Activated CD8-positive, alpha-beta T cell treated with anti-CD3 and anti-CD28 coated beads for 36 hours (primary cell): Measurements from ENCODE around the gene SUSD2. TPM values are rescaled to one million over a fixed set of nuclear protein-coding genes. Genes with fewer than 3 reads are reported as not detected.

Experiments
- ATAC-seq: fragments of 200-7000 bp; cut with Tn5 transposase; one replicate; pipeline ENCODE4 v1.10.0; 2021; ENCODE audit warnings: mild to moderate bottlenecking, moderate library complexity
- CTCF ChIA-PET: fragments of 350-600 bp; sonication (Branson Sonifier 250); formaldehyde crosslinking; loops from one replicate; lab custom pipeline; 2021; ENCODE audit warnings: antibody characterized with exemption; lab: Charles Lee
- POLR2A ChIA-PET: fragments of 350-600 bp; sonication (Branson Sonifier 250); formaldehyde crosslinking; loops from one replicate; lab custom pipeline; 2021; ENCODE audit warnings: antibody characterized with exemption; lab: Charles Lee
- DNase-seq: peaks from one replicate; pipeline ENCODE4 v3.0.0-alpha.2; 2020
- H3K27ac Mint-ChIP-seq: one replicate; pipeline ENCODE4 v1.8.0; 2021; ENCODE audit warnings: mild to moderate bottlenecking, mixed read lengths
- H3K27me3 Mint-ChIP-seq: one replicate; pipeline ENCODE4 v1.8.0; 2021; ENCODE audit warnings: mixed read lengths
- H3K36me3 Mint-ChIP-seq: one replicate; pipeline ENCODE4 v1.8.0; 2021; ENCODE audit warnings: low read depth, mixed read lengths
- H3K4me1 Mint-ChIP-seq: one replicate; pipeline ENCODE4 v1.8.0; 2021; ENCODE audit warnings: low read depth, mixed read lengths
- H3K4me3 Mint-ChIP-seq: one replicate; pipeline ENCODE4 v1.8.0; 2021; ENCODE audit warnings: mild to moderate bottlenecking, moderate library complexity, mixed read lengths
- H3K9me3 Mint-ChIP-seq: one replicate; pipeline ENCODE4 v1.8.0; 2021; ENCODE audit warnings: mixed read lengths
- intact Hi-C: fragments of 100-400 bp; cut with micrococcal nuclease; formaldehyde crosslinking; loops from one replicate; pipeline ENCODE4 v1.10.0; 2022
- total RNA-seq, 2 experiments: library from RNA; stranded (reverse); gene quantifications; one replicate each; pipeline ENCODE4 v1.2.3, GENCODE V29; 2021
- TF ChIP-seq, protein P1 (sequence below): fragments of 200-600 bp; IDR thresholded peaks from one replicate; pipeline ENCODE4 v1.8.0; 2022; ENCODE audit warnings: antibody characterized with exemption, mild to moderate bottlenecking

The SUSD2 gene
- total RNA-seq, 2 experiments from 2014 or later, result 0.65 to 0.95 TPM

DNA sequence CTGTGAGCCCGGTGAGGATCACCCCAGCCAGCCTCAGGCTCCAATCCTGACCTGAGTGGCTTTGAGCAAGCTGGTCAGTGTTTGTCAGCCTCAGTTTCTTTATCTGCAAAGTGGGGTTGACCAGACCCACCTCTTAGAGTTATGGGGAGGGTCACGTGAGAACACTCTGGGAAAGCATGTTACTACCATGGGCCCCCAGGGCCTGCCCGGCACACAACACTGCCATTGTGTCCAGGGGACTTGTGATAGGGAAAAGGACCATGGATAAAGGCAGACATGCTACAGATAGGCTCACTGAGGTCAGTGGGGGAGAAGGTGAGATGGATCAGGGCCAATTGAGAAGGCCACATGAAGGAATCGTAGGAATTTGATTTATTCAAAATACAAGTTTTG is 32.1 kb upstream of the SUSD2 start:
- no peaks in the 10 kb centered on the region for H3K27me3 Mint-ChIP-seq
- H3K9me3 Mint-ChIP-seq, result no peaks in the 10 kb centered on the region
- H3K4me3 Mint-ChIP-seq, result no peak overlapping the region
- ChIA-PET CTCF (interaction anchor here (2.1 kb wide), 1 partner anchor 26 kb away, joined by 5 read pairs; no protein-coding TSS in a partner anchor), POLR2A (no interaction called here)
- TF ChIP-seq, protein P1, sequence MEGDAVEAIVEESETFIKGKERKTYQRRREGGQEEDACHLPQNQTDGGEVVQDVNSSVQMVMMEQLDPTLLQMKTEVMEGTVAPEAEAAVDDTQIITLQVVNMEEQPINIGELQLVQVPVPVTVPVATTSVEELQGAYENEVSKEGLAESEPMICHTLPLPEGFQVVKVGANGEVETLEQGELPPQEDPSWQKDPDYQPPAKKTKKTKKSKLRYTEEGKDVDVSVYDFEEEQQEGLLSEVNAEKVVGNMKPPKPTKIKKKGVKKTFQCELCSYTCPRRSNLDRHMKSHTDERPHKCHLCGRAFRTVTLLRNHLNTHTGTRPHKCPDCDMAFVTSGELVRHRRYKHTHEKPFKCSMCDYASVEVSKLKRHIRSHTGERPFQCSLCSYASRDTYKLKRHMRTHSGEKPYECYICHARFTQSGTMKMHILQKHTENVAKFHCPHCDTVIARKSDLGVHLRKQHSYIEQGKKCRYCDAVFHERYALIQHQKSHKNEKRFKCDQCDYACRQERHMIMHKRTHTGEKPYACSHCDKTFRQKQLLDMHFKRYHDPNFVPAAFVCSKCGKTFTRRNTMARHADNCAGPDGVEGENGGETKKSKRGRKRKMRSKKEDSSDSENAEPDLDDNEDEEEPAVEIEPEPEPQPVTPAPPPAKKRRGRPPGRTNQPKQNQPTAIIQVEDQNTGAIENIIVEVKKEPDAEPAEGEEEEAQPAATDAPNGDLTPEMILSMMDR, result no peak
- H3K36me3 Mint-ChIP-seq, result peaks cover 9% of the 10 kb centered on the region
- DNase-seq (no peak), ATAC-seq (no peak)
- H3K27ac Mint-ChIP-seq, result no peak overlapping the region
- peaks cover 83% of the 10 kb centered on the region for H3K4me1 Mint-ChIP-seq
- intact Hi-C loops, result no loop called here

DNA sequence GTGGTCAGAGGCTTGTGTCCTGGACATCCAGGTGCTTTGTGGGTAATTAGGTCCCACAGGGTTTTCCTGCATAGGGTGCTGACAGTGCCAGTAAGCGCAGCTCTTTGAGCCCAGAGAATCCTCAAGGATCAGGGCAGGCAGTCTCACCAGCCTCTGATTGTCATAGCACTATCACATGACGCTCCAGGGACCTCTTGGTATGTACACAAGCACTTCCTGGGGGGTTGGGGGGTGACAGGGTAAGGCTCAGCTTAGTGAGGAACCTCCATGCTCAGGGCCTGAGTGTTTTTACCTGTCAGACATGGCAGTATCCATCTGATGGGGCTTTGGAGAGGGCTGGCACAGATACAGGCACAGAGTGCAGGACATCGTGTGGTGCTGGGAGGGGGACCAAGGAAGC is 27.9 kb upstream of the SUSD2 start:
- ATAC-seq (no peak), DNase-seq (peak; percentile 70)
- POLR2A ChIA-PET, result interaction anchor here (0.5 to 2.6 kb wide), 5 partner anchors 11 to 240 kb away, joined by 3 to 10 read pairs (median 3); no protein-coding TSS in a partner anchor
- intact Hi-C loops, result no loop called here
- Mint-ChIP-seq H3K4me3 (no peak overlapping the region), H3K27ac (peak overlapping the region; percentile 81), H3K27me3 (no peaks in the 10 kb centered on the region), H3K36me3 (peaks cover 12% of the 10 kb centered on the region), H3K9me3 (no peaks in the 10 kb centered on the region), H3K4me1 (peaks cover 81% of the 10 kb centered on the region)
- CTCF ChIA-PET, result interaction anchor here (0.8 to 7.4 kb wide), 6 partner anchors 9 to 94 kb away, joined by 3 to 83 read pairs (median 5); no protein-coding TSS in a partner anchor
- TF ChIP-seq, protein P1, result no peak

DNA sequence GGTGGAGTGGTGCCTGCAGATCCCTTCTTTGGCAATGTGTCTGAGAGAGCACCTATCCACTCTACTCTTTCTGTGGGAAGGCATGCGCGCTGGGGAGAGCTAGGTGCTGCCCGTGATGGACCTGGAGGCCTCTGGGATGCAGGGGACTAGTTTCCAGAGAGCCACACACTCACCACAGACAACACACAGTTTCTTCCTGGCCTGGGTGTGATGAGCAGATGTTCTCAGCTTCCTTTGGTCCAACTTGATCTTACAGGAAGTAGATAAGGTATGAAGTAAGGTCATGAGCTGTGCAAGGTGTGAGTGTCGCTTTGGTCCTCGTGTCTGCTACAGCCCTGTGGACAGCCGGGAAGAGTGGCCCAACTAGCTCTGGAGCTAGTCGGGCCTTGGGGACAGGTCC is 27.3 kb upstream of the SUSD2 start:
- H3K27me3 Mint-ChIP-seq, result no peaks in the 10 kb centered on the region
- TF ChIP-seq, protein P1, result no peak
- DNase-seq, result peak; percentile 27
- H3K27ac Mint-ChIP-seq, result peak overlapping the region; percentile 81
- ChIA-PET CTCF (interaction anchor here (0.8 to 7.4 kb wide), 6 partner anchors 10 to 94 kb away, joined by 3 to 83 read pairs (median 5); no protein-coding TSS in a partner anchor), POLR2A (interaction anchor here (0.5 to 2.6 kb wide), 6 partner anchors 12 to 387 kb away, joined by 3 to 10 read pairs (median 3); partner anchors contain the start of gene CHCHD10)
- no peak for ATAC-seq
- H3K4me1 Mint-ChIP-seq, result peaks cover 84% of the 10 kb centered on the region
- no peak overlapping the region for H3K4me3 Mint-ChIP-seq
- peaks cover 10% of the 10 kb centered on the region for H3K36me3 Mint-ChIP-seq
- intact Hi-C loops, result no loop called here
- no peaks in the 10 kb centered on the region for H3K9me3 Mint-ChIP-seq

DNA sequence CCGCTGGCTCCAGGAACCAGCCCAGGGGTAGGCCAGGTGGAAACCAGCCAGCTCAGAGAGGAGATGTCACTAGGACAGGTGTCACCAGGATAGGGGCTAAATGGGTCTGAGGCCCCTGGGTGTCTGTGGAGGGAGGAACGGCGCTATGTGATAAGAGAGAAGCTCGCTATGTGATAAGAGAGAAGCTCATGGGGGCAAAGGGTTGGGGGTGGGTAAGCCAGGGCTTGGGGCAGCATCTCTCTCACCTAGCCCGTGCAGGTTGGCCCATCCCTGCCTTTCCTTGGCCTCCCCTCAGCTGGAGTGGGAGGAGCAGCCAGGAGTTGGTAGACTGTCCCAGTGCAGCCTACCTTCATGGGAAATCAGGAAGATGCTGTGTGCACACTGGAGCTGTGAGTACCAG is 26.5 kb upstream of the SUSD2 start:
- intact Hi-C loops, result no loop called here
- no peak for ATAC-seq
- TF ChIP-seq, protein P1, result no peak
- ChIA-PET POLR2A (interaction anchor here (1.1 to 1.6 kb wide), 4 partner anchors 8 to 49 kb away, joined by 3 to 4 read pairs (median 4); no protein-coding TSS in a partner anchor), CTCF (interaction anchor here (0.8 to 7.9 kb wide), 6 partner anchors 8 to 260 kb away, joined by 3 to 83 read pairs (median 6); partner anchors contain the start of gene MIF)
- Mint-ChIP-seq H3K4me1 (peaks cover 85% of the 10 kb centered on the region), H3K27ac (peak overlapping the region; percentile 81), H3K27me3 (no peaks in the 10 kb centered on the region), H3K9me3 (no peaks in the 10 kb centered on the region), H3K36me3 (peaks cover 7% of the 10 kb centered on the region), H3K4me3 (no peak overlapping the region)
- DNase-seq, result no peak

DNA sequence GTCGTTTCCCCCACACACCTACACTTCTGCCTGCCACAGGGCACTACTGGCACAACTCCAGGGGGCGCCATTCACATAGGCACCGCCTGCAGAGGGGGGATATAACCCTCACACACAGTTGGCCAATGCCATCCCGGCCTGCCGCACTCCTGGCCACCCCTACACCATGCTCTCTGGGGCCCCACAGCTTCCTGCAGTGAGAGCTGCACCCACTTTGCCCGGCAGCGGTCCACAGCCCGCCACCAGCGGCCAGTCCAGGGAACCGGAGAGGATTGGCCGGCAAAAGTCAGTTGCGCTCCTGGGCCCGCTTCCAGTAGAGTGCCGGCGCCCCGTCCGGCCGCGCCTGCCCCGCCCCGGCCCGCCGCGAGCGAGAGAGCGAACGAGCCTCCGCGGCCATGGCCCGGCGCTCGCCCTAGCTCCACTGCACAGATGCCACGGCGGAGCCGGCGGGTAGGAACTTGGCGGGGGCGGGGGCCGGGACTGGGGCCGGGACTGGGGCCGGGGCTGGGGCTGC is 25.6 kb upstream of the SUSD2 start:
- ATAC-seq (peak; percentile 32), DNase-seq (peak; percentile 66)
- Mint-ChIP-seq H3K9me3 (no peaks in the 10 kb centered on the region), H3K4me3 (peak overlapping the region; percentile 35), H3K4me1 (peaks cover 87% of the 10 kb centered on the region), H3K36me3 (peaks cover 9% of the 10 kb centered on the region), H3K27ac (peak overlapping the region; percentile 54), H3K27me3 (no peaks in the 10 kb centered on the region)
- CTCF ChIA-PET, result interaction anchor here (0.8 to 7.9 kb wide), 18 partner anchors 9 to 261 kb away, joined by 3 to 83 read pairs (median 6); partner anchors contain the start of genes MIF and SPECC1L
- TF ChIP-seq, protein P1, result peak; percentile 70
- POLR2A ChIA-PET, result interaction anchor here (0.5 to 2.3 kb wide), 7 partner anchors 8 to 145 kb away, joined by 3 to 6 read pairs (median 3); no protein-coding TSS in a partner anchor
- intact Hi-C loops, result no loop called here
